Endothelial cell of hepatic sinusoid (primary cell): ENCODE measurements around the gene SBF1.

Experiments used
- in situ Hi-C: cut with HindIII; loops from 2 replicates; pipeline ENCODE4 v1.10.0; 2017; ENCODE audit warnings: low sequenced_read_pairs

Gene SBF1

DNA sequence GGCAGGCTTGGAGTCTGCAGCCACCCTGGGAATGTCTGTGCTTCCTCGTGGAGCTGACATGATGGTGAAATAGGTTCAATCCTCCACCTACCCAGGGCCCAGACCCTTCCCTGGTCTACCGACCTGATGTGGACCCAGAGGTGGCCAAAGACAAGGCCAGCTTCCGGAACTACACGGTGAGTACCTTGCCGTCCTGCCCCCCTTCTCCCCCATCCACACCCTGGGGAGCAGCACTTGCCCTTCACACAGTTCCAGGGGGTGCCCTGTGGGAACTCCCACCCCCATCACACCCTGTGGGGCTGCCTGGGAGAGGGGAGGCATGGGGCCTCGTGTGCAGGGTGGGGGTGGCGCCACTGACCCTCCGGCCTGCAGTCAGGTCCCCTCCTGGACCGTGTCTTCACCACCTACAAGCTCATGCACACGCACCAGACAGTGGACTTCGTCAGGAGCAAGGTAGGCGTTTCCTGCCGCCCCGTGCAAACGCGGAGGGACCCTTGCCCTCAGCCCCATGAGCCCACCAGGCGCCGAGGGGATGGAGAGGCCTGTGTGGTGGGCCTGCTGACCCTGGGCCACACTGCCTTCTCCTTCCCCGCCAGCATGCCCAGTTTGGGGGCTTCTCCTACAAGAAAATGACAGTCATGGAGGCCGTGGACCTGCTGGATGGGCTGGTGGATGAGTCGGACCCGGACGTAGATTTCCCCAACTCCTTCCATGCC is 12.6 kb upstream of the SBF1 start:
- in situ Hi-C loops, result loop anchor here (5.0 kb wide), 2 partner anchors 35 to 135 kb away; no protein-coding TSS in a partner anchor

DNA sequence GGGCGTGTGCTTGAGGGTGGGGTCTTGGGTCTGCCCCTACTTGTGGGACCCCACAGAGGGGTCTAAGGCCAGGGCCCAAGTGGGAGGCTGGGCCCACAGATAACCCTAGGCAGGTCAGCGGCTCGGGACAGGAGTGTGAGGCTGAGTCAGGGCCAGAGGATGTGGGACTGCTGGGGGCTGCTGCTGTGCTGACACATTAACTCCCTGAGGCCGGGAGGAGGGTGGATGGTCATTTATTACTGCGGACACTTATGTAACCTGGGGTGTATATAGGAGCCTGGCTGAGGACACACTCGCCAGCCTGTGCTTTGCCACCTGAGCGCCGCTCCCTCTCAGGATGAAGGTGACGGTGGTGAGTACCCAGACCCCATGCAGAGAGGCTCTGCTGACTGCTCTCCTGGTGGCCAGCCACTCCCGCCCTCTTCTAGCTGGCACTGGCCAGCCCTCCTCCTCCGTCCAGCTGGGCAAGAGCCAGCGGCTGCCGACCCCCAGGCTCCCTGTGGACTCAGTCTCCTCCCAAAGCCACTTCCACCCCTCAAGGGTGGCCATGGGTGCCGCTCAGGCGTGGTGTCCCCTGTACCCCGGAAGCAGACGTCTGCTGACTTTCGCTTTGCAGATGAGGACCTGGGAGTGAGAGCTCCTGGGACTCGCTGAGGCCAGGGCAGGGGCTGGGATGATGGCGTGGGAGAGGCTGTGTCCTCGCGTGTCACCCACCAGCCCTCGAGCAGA is 11.9 kb upstream of the SBF1 start, which contains the start of gene MIOX:
TSS of gene MIOX (plus strand) at position 299 of the 729 bp plus-strand sequence. CDS start at position 338, 39 bp downstream.
- in situ Hi-C loops, result loop anchor here (5.0 kb wide), 2 partner anchors 34 to 134 kb away; no protein-coding TSS in a partner anchor

DNA sequence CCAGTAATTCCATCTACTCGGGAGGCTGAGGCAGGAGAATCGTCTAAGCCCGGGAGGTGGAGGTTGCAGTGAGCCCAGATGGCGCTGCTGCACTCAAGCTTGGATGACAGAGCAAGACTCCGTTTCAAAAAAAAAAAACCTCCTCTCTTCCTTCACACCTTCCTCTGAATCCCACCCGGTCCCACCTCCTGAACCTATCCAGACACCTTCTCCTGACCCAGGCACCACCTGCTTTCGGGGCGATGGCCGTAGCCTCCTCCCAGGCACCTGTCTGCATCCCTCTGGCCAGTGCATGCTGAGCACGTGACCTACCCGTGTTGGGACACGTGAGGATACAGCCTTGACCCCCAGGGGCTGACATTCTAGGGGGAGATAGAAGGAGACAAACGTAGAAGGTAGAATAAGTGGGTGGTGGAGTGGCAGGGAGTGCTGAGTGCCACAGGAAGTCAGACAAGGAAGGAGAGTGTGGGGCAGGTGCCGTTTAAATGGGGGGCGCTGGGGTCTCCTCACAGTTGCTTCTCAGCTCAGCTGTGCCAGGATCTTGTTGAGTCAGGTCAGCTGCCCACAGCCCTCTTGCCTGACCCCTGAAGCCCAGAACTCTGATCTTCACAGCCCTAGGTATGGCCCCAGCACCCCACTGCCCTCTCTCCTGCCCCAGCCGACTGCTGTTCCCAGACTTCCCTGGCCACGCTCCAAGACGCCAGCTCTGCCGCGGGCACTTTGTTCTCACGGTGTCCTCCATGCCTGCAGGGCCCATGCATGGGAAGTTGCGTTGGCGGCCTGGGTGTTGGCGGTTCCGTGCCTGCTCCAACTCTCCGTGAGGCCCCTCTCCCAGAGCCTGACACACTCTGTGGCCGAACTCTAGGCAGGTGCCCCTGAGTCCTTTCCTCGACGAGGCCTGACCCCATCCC is 10.6 kb upstream of the SBF1 start:
- in situ Hi-C loops, result loop anchor here (5.0 kb wide), 2 partner anchors 33 to 133 kb away; no protein-coding TSS in a partner anchor

DNA sequence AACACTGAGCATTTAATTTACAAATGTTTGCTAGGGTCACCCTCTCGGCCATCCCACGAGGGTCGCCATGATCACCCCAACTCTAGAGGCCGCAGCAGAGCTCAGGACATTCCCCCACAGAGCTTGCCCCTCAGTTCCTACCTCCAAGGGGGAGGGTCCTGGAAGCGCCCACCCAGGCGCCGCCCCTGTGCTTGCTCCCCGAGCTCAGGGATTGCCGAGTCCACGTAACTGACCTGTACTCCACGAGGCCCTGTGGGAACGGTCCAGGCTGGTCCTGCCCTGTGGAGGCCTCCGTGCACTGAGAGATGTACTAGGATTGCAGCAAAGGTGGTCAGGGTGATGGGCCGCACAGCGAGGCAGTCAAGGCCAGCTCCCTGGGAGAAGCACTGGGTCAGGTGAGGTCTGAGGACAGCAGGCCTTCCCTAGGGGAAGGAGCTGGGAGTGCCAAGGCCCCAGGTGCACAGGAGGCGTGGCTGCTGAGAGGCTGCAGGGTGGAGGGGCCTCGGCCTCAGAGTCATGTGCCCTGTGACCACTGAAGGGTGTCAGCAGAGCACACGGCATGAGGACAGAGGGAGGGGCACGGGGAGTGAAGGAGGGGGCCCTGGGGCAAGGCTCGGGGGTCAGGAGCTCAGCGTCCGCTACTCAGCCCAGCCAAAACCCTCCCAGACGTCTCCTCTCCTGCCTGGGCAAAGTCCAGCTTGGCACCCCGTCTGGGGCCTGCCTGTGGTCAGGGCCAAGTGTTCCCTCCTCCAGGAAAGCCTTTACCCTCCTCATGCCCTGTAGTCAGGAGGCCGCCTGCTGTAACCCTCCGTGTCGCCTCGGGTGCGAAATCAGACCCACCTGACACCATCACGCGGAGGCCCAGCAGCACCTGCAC is 9.4 kb upstream of the SBF1 start:
- in situ Hi-C loops, result no loop called here

DNA sequence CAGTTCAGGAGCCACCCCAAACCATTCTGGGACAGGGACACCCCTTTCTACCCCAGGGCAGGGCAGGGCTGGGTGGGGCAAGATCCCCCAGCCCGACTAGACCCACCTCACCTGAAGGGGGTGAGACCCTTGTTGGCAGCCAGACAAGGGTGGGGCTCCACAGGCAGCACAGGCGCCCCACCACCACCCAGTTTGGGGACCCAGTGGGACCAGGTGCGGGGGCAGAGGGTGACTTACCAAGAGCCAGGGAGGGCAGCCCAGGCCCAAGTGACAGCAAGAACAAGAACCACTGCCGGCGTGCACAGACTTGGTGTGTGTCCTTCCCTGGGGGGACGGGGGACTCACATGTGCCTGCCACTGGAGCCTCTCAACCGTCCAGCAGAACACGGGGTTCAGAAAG is 8.7 kb upstream of the SBF1 start:
- in situ Hi-C loops, result no loop called here

DNA sequence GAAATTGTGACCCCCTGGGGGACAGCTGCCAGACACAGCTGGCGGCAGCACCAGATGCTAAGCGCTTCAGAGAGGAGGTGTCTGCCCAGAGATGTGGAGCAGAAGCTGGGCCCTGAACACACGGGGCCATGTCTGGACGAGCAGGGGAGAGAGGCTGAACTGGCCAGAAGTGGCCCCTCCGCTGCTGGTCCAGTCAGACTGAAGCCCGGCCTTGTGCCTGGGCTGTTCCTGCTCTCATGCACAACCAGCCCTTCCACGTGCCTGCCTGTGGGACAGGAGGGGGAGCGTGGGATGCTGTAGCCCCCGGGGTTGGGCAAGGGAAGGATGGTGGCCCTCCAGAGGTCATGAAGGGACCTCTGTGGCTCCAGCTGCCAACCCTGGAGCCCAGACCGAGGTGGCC is 8.3 kb upstream of the SBF1 start:
- in situ Hi-C loops, result no loop called here

DNA sequence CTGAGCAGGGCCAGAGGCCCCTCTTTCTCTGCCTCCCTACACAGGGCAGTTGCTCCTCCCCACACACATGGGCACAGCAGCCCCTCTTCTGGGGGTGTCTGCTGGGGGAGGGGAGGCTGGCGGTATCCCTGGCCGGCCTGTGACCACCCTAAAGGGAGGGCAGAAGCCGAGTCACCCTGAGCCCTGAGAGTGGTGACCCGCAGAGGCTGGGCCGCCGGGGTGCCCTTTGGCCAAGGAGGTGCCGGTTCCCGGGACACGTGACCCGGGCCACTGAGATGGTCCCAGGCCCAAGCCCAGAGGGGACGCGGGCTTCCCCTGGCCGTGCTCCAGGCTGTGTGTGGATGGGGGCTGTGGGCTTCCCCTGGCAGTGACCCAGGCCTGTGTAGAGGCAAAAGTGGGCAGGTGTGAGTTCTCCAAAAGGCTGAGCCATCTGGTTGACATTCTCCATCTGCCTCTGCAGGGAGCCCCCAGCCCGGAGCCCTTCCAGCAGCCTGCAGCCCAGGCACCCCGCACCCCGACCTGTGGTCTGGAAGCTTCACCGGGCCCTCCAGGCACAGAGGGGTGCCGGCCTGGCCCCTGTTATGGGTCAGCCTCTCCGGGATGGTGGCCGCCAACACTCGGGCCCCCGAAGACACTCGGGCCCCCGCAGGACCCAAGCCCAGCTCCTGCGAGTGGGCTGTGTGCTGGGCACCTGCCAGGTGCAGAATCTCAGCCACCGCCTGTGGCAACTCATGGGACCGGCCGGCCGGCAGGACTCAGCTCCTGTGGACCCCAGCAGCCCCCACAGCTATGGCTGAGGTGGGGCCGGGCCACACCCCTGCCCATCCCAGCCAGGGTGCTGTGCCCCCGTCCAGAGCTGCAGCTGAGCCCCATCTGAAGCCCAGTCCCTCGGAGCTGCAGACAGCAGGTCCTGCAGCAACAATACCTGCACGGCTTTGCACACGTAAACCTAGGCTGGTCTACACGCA is 7.6 kb upstream of the SBF1 start:
- in situ Hi-C loops, result no loop called here

DNA sequence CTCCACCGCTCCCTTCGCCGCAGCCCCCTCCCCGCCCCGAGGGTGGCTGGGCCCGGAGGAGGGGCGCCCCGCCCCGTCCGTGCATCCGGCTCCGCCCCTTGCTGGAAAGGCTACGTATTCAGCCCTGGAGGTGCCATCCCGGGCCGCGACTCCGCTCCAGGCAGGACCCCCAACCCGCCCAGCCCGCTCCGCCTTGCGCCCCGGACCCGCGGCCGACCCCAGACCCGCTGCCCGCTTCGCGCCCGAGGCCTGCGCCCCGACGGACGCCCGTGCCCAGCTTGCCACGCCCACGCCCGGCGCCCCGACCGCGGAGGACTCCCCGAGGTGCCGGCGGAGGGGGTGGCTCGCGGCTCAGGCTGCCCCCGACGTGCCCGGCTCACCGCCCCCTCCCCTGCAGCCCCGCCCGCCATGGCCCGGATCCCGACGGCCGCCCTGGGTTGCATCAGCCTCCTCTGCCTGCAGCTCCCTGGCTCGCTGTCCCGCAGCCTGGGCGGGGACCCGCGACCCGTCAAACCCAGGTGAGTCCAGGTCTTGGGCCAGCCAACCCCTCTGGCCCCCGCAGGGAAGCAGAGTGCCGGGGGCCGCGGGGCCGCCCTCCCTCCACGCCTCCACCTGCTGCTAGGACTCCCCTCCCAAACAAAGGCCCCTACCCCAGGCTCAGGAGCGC is 6.7 kb upstream of the SBF1 start, which contains the start of gene ADM2:
TSS of gene ADM2 (plus strand) at position 104 of the 667 bp plus-strand sequence. CDS start at position 409, 305 bp downstream.
- in situ Hi-C loops, result no loop called here

DNA sequence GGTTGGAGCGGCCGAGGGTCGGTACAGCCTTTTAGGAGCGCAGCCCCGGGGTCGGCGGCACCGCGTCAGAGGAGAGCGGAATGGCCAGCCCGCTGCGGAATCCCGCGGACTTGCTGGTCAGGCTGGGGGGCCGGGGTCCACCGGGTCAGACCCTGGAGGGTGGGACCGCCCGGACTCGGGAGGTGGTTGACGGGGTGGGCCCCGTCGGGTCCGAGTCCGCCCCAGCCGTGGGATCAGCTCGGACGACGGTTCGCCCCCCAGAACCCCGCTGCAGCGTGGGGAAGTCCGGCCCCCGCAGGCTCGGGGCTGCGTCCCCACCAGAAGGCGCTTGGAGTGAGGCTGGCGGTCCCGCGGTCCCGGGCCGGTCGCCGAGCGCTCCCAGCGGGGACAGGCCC is 6.2 kb upstream of the SBF1 start:
- in situ Hi-C loops, result no loop called here

DNA sequence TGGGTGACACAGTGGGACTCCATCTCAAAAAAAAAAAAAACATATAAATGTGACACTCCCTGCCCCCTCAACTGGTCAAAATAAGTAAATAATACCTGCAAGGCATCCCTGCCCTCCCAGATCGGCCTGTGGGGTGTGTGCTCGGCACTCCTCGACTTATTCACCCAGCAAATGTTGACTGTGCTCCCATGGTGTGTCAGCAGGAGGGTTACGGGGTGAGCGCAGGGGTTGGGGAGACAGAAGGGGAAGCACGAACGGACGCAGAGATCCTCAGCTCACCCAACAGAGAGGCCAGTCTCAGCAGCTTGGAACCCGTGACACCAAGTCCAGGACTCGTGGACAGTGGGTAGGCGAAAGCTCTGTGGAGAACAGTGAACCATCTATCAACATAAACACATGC is 4.9 kb upstream of the SBF1 start:
- in situ Hi-C loops, result no loop called here

DNA sequence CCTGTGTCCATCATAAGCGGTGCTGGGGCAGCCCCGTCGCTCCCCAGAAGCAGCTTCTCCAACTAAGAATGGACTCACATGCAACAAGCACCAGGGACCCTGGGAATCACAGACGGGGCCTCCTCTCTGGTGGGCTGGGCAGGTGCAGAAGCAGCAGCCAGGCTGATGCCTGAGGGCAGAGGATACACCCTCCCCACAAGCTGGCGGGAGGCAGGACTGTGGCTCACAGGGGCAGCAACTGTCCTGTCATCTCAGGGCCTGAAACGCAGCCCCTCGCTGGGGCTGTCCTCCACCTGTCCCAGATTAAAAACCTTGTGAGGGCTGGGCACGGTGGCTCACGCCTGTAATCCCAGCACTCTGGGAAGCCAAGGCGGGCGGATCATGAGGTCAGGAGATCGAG is 3.1 kb upstream of the SBF1 start:
- in situ Hi-C loops, result no loop called here

DNA sequence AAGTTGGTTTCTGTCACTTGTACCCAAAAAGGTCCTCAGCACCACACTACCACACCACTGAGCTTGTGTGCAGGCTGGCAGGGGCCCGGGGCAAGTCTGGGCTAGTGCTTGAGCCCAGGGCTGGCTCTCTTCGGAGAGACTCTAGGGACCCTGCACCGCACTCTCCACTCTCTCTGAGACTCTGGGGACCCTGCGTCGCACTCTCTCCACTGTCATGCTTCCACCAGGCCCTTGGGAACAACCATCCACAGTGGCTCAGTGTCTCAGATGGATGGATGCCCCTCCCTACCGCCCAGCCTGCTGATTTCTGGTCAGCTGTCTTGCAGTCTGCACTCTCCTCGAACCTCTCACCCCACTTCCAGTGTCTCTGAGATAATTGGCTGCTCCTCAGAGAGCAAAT is 2.0 kb upstream of the SBF1 start:
- in situ Hi-C loops, result no loop called here

DNA sequence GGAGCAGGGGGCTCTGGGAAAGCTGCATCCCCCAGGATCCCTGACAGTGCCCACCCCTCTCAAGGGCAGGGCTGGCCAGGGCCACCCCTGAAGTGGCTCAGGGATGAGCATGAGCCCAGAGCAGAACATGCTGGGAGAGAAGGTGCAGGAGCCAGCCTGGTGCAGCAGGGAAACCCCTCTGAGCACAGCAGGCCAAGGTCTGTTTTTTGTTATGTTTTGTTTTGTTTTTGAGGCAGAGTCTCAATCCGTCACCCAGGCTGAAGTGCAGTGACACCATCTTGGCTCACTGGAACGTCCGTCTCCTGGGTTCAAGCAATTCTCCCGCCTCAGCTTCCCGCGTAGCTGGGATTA is 792 bp upstream of the SBF1 start:
- in situ Hi-C loops, result no loop called here

DNA sequence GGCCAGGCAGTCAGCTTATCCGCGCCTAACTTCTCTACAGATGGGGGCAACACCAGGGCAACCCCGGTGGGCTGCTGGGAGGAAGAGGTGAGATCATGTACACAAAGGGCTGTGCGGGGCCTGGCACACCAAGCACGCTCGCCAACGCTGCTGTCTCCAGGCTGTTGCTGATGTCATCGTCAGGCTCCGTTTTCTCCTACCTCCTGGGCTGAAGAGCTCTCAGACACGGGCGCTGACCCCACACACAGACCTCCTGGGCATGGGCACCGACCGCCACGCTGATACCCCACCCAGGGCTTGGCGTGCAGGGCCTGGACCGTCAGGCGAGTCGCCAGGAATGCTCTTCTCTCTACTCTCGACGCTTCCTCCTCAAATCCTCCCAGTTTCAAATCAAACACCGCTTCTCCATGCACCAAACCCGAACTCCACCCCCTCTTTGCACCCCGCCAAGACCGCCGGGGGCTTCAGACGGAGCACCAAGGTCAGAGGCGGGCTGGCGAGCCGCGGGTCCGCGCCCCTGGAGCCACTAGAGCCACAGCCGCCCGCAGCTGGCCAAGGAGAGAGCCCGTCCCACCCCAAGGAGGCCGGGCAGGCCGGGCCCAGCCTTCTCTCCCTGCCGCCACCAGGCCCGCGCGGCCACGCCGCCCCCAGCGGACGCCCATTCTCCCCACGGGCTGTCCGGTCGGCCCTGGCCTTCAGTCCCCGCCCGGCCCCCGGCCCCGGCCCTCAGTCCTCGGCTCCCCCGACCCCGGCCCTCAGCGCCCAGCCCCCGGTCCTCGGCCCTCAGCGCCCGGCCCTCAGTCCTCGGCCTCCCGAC is 772 bp downstream of the SBF1 start:
- in situ Hi-C loops, result no loop called here

DNA sequence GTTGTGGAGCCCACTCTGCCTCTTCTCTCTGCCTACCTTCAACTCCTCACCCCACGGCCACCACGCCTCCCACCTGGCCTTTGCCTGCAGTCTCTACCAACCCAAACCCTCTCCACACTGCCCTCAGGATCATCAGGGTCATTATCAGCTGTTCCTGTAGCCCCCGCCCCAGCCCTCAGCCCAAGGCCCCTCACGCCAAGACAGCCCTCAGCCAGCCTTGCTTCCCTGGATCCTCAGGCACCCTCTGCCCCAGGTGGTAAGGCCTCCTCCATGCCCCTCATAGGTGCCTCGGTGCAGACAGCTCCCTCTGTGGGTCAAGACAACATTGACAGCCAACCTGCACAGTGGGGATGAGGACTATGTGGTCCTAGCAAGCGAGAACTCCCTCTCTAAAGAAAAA is 1.7 kb downstream of the SBF1 start:
- in situ Hi-C loops, result no loop called here

DNA sequence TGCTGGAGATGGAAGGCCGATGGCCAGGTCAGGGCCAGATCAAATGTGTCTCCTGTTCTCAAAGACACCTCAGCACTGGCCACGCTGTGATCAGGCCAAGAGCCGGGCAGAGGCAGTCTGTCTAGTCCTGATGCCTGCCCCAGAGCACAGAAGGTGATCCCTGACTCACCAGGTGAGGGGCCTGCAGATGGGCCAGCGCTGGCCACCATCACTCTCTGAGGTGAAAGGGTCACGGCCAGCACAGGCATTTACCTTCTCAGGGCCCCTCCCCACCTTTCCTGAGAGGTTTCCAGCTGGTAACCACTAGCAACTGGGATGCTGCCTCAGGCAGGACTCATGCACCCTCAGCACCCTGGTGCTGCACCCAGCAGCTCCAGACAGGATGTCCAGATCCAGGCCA is 2.9 kb downstream of the SBF1 start:
- in situ Hi-C loops, result no loop called here

DNA sequence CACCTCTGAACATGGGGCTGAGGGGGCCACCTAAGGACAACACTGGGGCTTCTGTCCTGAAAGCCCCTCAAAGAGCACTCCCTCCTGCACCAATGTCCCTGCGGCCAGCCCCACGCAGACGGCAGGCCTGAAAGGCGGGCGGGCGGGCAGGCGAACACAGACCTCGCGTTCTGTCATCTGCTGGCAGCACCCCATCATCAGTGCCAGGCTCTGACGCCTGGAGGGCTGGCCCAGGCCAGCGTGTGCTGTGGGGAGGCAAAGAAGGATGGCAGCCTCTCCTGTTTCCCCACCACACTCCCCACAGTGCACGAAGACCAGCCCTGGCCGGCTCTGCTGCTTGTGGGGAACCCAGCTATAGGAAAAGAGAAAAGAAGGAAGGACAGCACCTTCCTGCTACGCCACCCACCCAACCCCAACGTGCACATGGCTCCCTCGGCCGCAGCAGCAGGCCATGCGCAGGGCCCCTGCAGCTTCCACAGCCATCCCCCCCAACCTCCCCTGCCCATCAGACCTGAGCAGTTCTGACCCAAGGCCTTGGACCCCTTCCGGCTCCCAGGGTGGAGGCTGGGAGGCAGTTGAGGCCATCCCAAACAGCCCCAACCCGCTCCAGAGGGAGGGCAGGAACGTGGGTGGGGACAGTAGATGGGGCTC is 3.5 kb downstream of the SBF1 start:
- in situ Hi-C loops, result no loop called here
